Panc1 (cell line): Measurements from ENCODE around the gene TNNC2. TPM values are rescaled to one million over a fixed set of nuclear protein-coding genes. Genes with fewer than 3 reads are reported as not detected.

Experiments used
- ATAC-seq: fragments of 200-7000 bp; cut with Tn5 transposase; 2 replicates; pipeline ENCODE4 v1.9.1; 2020; ENCODE audit warnings: mild to moderate bottlenecking, moderate library complexity
- BruUV-seq: library from RNA; stranded (reverse); fragments of 400-500 nt; replicated peaks from 2 replicates; lab custom pipeline; 2021; lab: Mats Ljungman, UMichigan
- CTCF ChIA-PET: fragments of 300-600 bp; sonication (Branson Sonifier 250); formaldehyde crosslinking; loops from one replicate; lab custom pipeline; 2022; ENCODE audit warnings: antibody characterized with exemption; lab: Charles Lee
- POLR2A ChIA-PET: fragments of 300-600 bp; sonication (Branson Sonifier 250); formaldehyde crosslinking; loops from one replicate; lab custom pipeline; 2022; ENCODE audit warnings: antibody characterized with exemption; lab: Charles Lee
- DNase-seq: peaks from one replicate; pipeline ENCODE4 v3.0.0-alpha.2; 2010; ENCODE audit warnings: low read depth, low spot score
- H3K27ac ChIP-seq: 2 replicates; pipeline ENCODE4 v1.5.1; 2011; ENCODE audit warnings: mild to moderate bottlenecking, low read length, inconsistent platforms
- H3K27me3 ChIP-seq: fragments of 200-500 bp; sonication (Bioruptor generic); 2 replicates; pipeline ENCODE4 v1.6.0; 2014; ENCODE audit warnings: low read length, inconsistent platforms; ENCODE audit not compliant: control insufficient read depth, insufficient read depth
- H3K36me3 ChIP-seq: fragments of 200-500 bp; sonication (Bioruptor generic); 2 replicates; pipeline ENCODE4 v1.5.1; 2014; ENCODE audit warnings: inconsistent platforms, mild to moderate bottlenecking, low read length, moderate library complexity; ENCODE audit not compliant: control insufficient read depth, insufficient read depth
- H3K4me1 ChIP-seq: 2 replicates; pipeline ENCODE4 v1.5.1; 2011; ENCODE audit warnings: inconsistent platforms, mild to moderate bottlenecking, low read length, moderate library complexity; ENCODE audit not compliant: control insufficient read depth, insufficient read depth
- H3K4me3 ChIP-seq, 2 experiments: 2 replicates each; pipeline ENCODE4 v1.5.1; 2011 to 2012; ENCODE audit warnings: low read depth in 2 of 2, low read length in 2 of 2, mild to moderate bottlenecking in 2 of 2, inconsistent platforms in 1 of 2, moderate library complexity in 1 of 2
- H3K9me3 ChIP-seq: fragments of 200-500 bp; sonication (Bioruptor generic); 2 replicates; pipeline ENCODE4 v1.5.1; 2014; ENCODE audit warnings: low read depth, mild to moderate bottlenecking, inconsistent platforms, low read length, moderate library complexity; ENCODE audit not compliant: control insufficient read depth, insufficient read depth
- CTCF ChIP-seq: fragments of 450-650 bp; IDR thresholded peaks from 2 replicates; pipeline ENCODE4 v1.5.1; 2017; ENCODE audit warnings: mild to moderate bottlenecking
- POLR2AphosphoS5 ChIP-seq: IDR thresholded peaks from 2 replicates; pipeline ENCODE4 v1.6.1; 2012; ENCODE audit warnings: mild to moderate bottlenecking, low read depth, low read length, moderate library complexity
- SIN3A ChIP-seq: IDR thresholded peaks from 2 replicates; pipeline ENCODE4 v1.6.1; 2012; ENCODE audit warnings: low read depth, mild to moderate bottlenecking, low read length, moderate library complexity, borderline replicate concordance; ENCODE audit not compliant: insufficient read depth
- TCF7L2 ChIP-seq: IDR thresholded peaks from 2 replicates; pipeline ENCODE4 v1.6.1; 2011; ENCODE audit warnings: mild to moderate bottlenecking, low read depth, low read length, inconsistent platforms
- in situ Hi-C: cut with HindIII; loops from 2 replicates; pipeline ENCODE4 v1.10.0; 2016; ENCODE audit warnings: low sequenced_read_pairs, low pct_unique_long_range_greater_than_20kb
- intact Hi-C: fragments of 100-400 bp; cut with micrococcal nuclease; formaldehyde crosslinking; loops from one replicate; pipeline ENCODE4 v1.10.0; 2022; ENCODE audit not compliant: unreplicated experiment
- total RNA-seq: library from RNA; stranded (reverse); gene quantifications from one replicate; pipeline ENCODE4 v1.2.1, GENCODE V29; 2021; ENCODE audit not compliant: unreplicated experiment
- TF ChIP-seq, protein P1 (sequence below), 2 experiments: IDR thresholded peaks; 2 replicates each; pipeline ENCODE4 v1.6.1; 2011 to 2012; ENCODE audit warnings: low read depth in 2 of 2, control low read depth in 1 of 2, low read length in 1 of 2, mild to moderate bottlenecking in 1 of 2, moderate library complexity in 1 of 2; ENCODE audit not compliant: insufficient read depth in 1 of 2

Gene TNNC2
- total RNA-seq, 1 experiment from 2014 or later, result 0.26 TPM

DNA sequence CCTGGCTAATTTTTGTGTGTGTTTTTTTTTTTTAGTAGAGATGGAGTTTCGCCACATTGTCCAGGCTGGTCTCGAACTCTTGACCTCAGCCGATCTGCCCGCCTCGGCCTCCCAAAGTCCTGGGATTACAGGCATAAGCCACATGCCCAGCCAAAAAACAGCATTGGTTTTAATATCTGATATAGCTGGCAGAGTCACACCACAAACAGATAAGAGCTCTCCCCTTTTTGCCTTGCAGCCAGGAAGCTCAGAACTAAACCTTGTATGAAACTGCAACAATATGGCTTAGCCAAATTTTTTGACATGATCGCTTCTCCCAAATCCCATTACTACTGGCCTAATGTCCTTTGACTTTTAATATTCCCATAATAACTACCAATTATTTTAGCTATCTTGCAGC lies 25.2 kb upstream of the TNNC2 start:
- POLR2A ChIA-PET, result no interaction called here
- intact Hi-C loops (no loop called here), in situ Hi-C loops (no loop called here)
- H3K4me1 ChIP-seq, result peaks cover 7% of the 10 kb centered on the region
- no peaks in the 10 kb centered on the region for H3K27me3 ChIP-seq
- no peaks in the 10 kb centered on the region; the same call in none of the 2 replicates for H3K36me3 ChIP-seq
- H3K4me3 ChIP-seq, result no peak overlapping the region
- TF ChIP-seq, protein P1, sequence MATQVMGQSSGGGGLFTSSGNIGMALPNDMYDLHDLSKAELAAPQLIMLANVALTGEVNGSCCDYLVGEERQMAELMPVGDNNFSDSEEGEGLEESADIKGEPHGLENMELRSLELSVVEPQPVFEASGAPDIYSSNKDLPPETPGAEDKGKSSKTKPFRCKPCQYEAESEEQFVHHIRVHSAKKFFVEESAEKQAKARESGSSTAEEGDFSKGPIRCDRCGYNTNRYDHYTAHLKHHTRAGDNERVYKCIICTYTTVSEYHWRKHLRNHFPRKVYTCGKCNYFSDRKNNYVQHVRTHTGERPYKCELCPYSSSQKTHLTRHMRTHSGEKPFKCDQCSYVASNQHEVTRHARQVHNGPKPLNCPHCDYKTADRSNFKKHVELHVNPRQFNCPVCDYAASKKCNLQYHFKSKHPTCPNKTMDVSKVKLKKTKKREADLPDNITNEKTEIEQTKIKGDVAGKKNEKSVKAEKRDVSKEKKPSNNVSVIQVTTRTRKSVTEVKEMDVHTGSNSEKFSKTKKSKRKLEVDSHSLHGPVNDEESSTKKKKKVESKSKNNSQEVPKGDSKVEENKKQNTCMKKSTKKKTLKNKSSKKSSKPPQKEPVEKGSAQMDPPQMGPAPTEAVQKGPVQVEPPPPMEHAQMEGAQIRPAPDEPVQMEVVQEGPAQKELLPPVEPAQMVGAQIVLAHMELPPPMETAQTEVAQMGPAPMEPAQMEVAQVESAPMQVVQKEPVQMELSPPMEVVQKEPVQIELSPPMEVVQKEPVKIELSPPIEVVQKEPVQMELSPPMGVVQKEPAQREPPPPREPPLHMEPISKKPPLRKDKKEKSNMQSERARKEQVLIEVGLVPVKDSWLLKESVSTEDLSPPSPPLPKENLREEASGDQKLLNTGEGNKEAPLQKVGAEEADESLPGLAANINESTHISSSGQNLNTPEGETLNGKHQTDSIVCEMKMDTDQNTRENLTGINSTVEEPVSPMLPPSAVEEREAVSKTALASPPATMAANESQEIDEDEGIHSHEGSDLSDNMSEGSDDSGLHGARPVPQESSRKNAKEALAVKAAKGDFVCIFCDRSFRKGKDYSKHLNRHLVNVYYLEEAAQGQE (IDR thresholded peaks at IDR 0.05; ENCODE audit: insufficient read depth in 1 of 2, low read depth in 2 of 2, low read length in 1 of 2), result no peak
- TF ChIP-seq SIN3A (no peak), TCF7L2 (no peak), POLR2AphosphoS5 (no peak), CTCF (no peak)
- H3K27ac ChIP-seq, result no peak overlapping the region
- no peaks in the 10 kb centered on the region for H3K9me3 ChIP-seq
- no TSS peak for BruUV-seq
- CTCF ChIA-PET, result interaction anchor here (0.7 kb wide), 1 partner anchor 53 kb away, joined by 3 read pairs; no protein-coding TSS in a partner anchor
- ATAC-seq, result no peak
- DNase-seq, result no peak

- no peak for ATAC-seq
- intact Hi-C loops (no loop called here), in situ Hi-C loops (no loop called here)
- Histone ChIP-seq H3K27ac (no peak overlapping the region), H3K4me1 (peaks cover 6% of the 10 kb centered on the region), H3K9me3 (no peaks in the 10 kb centered on the region), H3K4me3 (no peak overlapping the region), H3K36me3 (no peaks in the 10 kb centered on the region; the same call in none of the 2 replicates), H3K27me3 (no peaks in the 10 kb centered on the region)
- no TSS peak for BruUV-seq
- no peak for DNase-seq
- ChIA-PET POLR2A (no interaction called here), CTCF (interaction anchor here (0.7 to 1.2 kb wide), 2 partner anchors 39 to 54 kb away, joined by 3 read pairs; no protein-coding TSS in a partner anchor)
- TF ChIP-seq SIN3A (no peak), CTCF (no peak), TCF7L2 (no peak), POLR2AphosphoS5 (no peak)
- TF ChIP-seq, protein P1 (IDR thresholded peaks at IDR 0.05; ENCODE audit: insufficient read depth in 1 of 2, low read depth in 2 of 2, low read length in 1 of 2), result no peak
These were observed 24.4 kb upstream of the TNNC2 start for GRCh38 chr20:45851501-45851900.
